Mesodermal cell (in vitro differentiated cells): Measurements from ENCODE around the gene BATF3.

Source experiments
- H3K27ac ChIP-seq: 2 replicates; pipeline ENCODE4 v1.7.0; 2013; ENCODE audit warnings: mild to moderate bottlenecking, low read depth, low read length, moderate library complexity; ENCODE audit not compliant: severe bottlenecking
- H3K36me3 ChIP-seq: 2 replicates; pipeline ENCODE4 v1.7.1; 2013; ENCODE audit warnings: mild to moderate bottlenecking, low read length, moderate library complexity; ENCODE audit not compliant: control insufficient read depth, insufficient read depth
- H3K4me1 ChIP-seq: one replicate; pipeline ENCODE4 v1.7.1; 2013; ENCODE audit warnings: mild to moderate bottlenecking, low read length; ENCODE audit not compliant: insufficient read depth, control insufficient read depth, poor library complexity, severe bottlenecking
- H3K4me3 ChIP-seq: 2 replicates; pipeline ENCODE4 v1.7.0; 2013; ENCODE audit warnings: low read length, control low read depth, mild to moderate bottlenecking; ENCODE audit not compliant: insufficient read depth, poor library complexity, severe bottlenecking; ENCODE audit errors: extremely low read depth
- H3K9me3 ChIP-seq: 2 replicates; pipeline ENCODE4 v1.7.1; 2013; ENCODE audit warnings: mild to moderate bottlenecking, low read length, moderate library complexity; ENCODE audit not compliant: control insufficient read depth
- WGBS, 2 experiments: methylation state at CpG; one replicate each; pipeline ENCODE4 v1.1.5; 2013; ENCODE audit warnings: missing lambda C conversion rate in 2 of 2; ENCODE audit not compliant: insufficient coverage in 2 of 2; 5-methylcytosine and 5-hydroxymethylcytosine counted together

BATF3 gene

GRCh38 chr1:212655668-212656440, 43.8 kb downstream of the BATF3 start:
- WGBS, 2 experiments = 45 to 60% methylated on average over 3 to 5 of the region's 6 CpGs
- Histone ChIP-seq H3K9me3 (no peaks in the 10 kb centered on the region), H3K4me1 (peaks cover 13% of the 10 kb centered on the region), H3K36me3 (no peaks in the 10 kb centered on the region), H3K27ac (no peak overlapping the region), H3K4me3 (no peak overlapping the region)

- no peaks in the 10 kb centered on the region for H3K36me3 ChIP-seq
- peaks cover 13% of the 10 kb centered on the region for H3K4me1 ChIP-seq
- H3K4me3 ChIP-seq = no peak overlapping the region
- 100% methylated on average over 1 of the region's 1 CpG for WGBS, 2 experiments
- H3K9me3 ChIP-seq = no peaks in the 10 kb centered on the region
- no peak overlapping the region for H3K27ac ChIP-seq
Observed at GRCh38 chr1:212652609-212653008, 47.0 kb downstream of the BATF3 start.

- Histone ChIP-seq H3K27ac (no peak overlapping the region), H3K4me3 (no peak overlapping the region), H3K9me3 (no peaks in the 10 kb centered on the region), H3K36me3 (no peaks in the 10 kb centered on the region), H3K4me1 (peaks cover 13% of the 10 kb centered on the region)
- WGBS, 2 experiments = 88 to 100% methylated on average over 2 of the region's 3 CpGs
Observed at GRCh38 chr1:212651977-212652376, 47.7 kb downstream of the BATF3 start.

GRCh38 chr1:212651521-212651920, 48.1 kb downstream of the BATF3 start:
- Histone ChIP-seq H3K27ac (no peak overlapping the region), H3K36me3 (no peaks in the 10 kb centered on the region), H3K4me3 (no peak overlapping the region), H3K4me1 (peaks cover 10% of the 10 kb centered on the region), H3K9me3 (no peaks in the 10 kb centered on the region)
- WGBS, 2 experiments = 95 to 100% methylated on average over 4 of the region's 4 CpGs

- H3K36me3 ChIP-seq = no peaks in the 10 kb centered on the region
- no peaks in the 10 kb centered on the region for H3K4me1 ChIP-seq
- 82 to 89% methylated on average over 2 of the region's 3 CpGs for WGBS, 2 experiments
- no peaks in the 10 kb centered on the region for H3K9me3 ChIP-seq
- H3K4me3 ChIP-seq = no peak overlapping the region
- no peak overlapping the region for H3K27ac ChIP-seq
Observed at GRCh38 chr1:212650228-212650627, 49.4 kb downstream of the BATF3 start.

GRCh38 chr1:212649020-212649419, 50.6 kb downstream of the BATF3 start:
- Histone ChIP-seq H3K9me3 (no peaks in the 10 kb centered on the region), H3K36me3 (no peaks in the 10 kb centered on the region), H3K27ac (no peak overlapping the region), H3K4me1 (no peaks in the 10 kb centered on the region), H3K4me3 (no peak overlapping the region)
- no CpG with 5 or more reads among the region's 2 CpGs for WGBS, 2 experiments

- Histone ChIP-seq H3K4me1 (no peaks in the 10 kb centered on the region), H3K36me3 (no peaks in the 10 kb centered on the region), H3K4me3 (no peak overlapping the region), H3K9me3 (no peaks in the 10 kb centered on the region), H3K27ac (no peak overlapping the region)
- 85 to 94% methylated on average over 2 to 3 of the region's 3 CpGs for WGBS, 2 experiments
Observed at GRCh38 chr1:212648431-212648830, 51.2 kb downstream of the BATF3 start.

GRCh38 chr1:212647004-212647403, 52.6 kb downstream of the BATF3 start:
- H3K36me3 ChIP-seq = no peaks in the 10 kb centered on the region
- H3K9me3 ChIP-seq = no peaks in the 10 kb centered on the region
- H3K27ac ChIP-seq = no peak overlapping the region
- no peaks in the 10 kb centered on the region for H3K4me1 ChIP-seq
- 95% methylated on average over 9 to 10 of the region's 11 CpGs for WGBS, 2 experiments
- no peak overlapping the region for H3K4me3 ChIP-seq

GRCh38 chr1:212646588-212646987, 53.1 kb downstream of the BATF3 start:
- 93% methylated on average over 16 to 19 of the region's 19 CpGs for WGBS, 2 experiments
- Histone ChIP-seq H3K36me3 (no peaks in the 10 kb centered on the region), H3K27ac (no peak overlapping the region), H3K4me1 (no peaks in the 10 kb centered on the region), H3K4me3 (no peak overlapping the region), H3K9me3 (no peaks in the 10 kb centered on the region)

GRCh38 chr1:212645546-212646543, 53.8 kb downstream of the BATF3 start:
- Histone ChIP-seq H3K27ac (no peak overlapping the region), H3K36me3 (no peaks in the 10 kb centered on the region), H3K9me3 (peaks cover under 1% of the 10 kb centered on the region), H3K4me1 (no peaks in the 10 kb centered on the region), H3K4me3 (no peak overlapping the region)
- 91 to 93% methylated on average over 10 of the region's 13 CpGs for WGBS, 2 experiments
